Subcutaneous abdominal adipose tissue (tissue), 5 donors: ENCODE data around the gene IGFBP5.
A peak's percentile ranks its signal among the peaks of the same experiment; 100 is the strongest.

Source experiments
- H3K27ac ChIP-seq: one replicate; pipeline ENCODE4 v1.7.0; 2013; ENCODE audit warnings: low read depth, mild to moderate bottlenecking, inconsistent platforms, low read length, moderate library complexity
- H3K27me3 ChIP-seq, 5 donors: one replicate each; pipeline ENCODE4 v1.7.0; 2013; ENCODE audit warnings: low read length in 5 of 5, inconsistent platforms in 1 of 5; ENCODE audit not compliant: control insufficient read depth in 5 of 5, insufficient read depth in 4 of 5
- H3K36me3 ChIP-seq, 5 donors: one replicate each; pipeline ENCODE4 v1.7.0; 2013; ENCODE audit warnings: low read length in 5 of 5; ENCODE audit not compliant: control insufficient read depth in 5 of 5, insufficient read depth in 5 of 5
- H3K4me1 ChIP-seq, 5 donors: one replicate each; pipeline ENCODE4 v1.7.0; 2013; ENCODE audit warnings: low read length in 5 of 5, mild to moderate bottlenecking in 3 of 5, moderate library complexity in 1 of 5; ENCODE audit not compliant: control insufficient read depth in 5 of 5, insufficient read depth in 5 of 5
- H3K4me3 ChIP-seq, 5 donors: one replicate each; pipeline ENCODE4 v1.7.0; 2013; ENCODE audit warnings: low read length in 5 of 5, low read depth in 1 of 5
- H3K9ac ChIP-seq, 5 donors: one replicate each; pipeline ENCODE4 v1.7.0; 2013; ENCODE audit warnings: low read length in 5 of 5, mild to moderate bottlenecking in 4 of 5, moderate library complexity in 3 of 5
- H3K9me3 ChIP-seq, 5 donors: one replicate each; pipeline ENCODE4 v1.7.0; 2013; ENCODE audit warnings: low read length in 5 of 5; ENCODE audit not compliant: control insufficient read depth in 5 of 5
- donor health status: healthy.
- donor health status: healthy.
- donor health status: healthy.
- donor health status: healthy.
- donor health status: healthy.

Gene IGFBP5

GRCh38 chr2:216690853-216691741 lies 4.3 kb downstream of the IGFBP5 start:
- Histone ChIP-seq H3K36me3 (peaks cover 0 to 18% (median 4%) of the 10 kb centered on the region in 5 donors), H3K9ac (peak overlapping the region in 1 of 5 donors; percentile 40), H3K4me3 (peak overlapping the region; percentile 54 to 72 (median 65)), H3K27ac (peak overlapping the region; percentile 32), H3K9me3 (no peaks in the 10 kb centered on the region), H3K27me3 (peaks cover 0 to 20% (median 7%) of the 10 kb centered on the region in 5 donors), H3K4me1 (peaks cover 11 to 71% (median 61%) of the 10 kb centered on the region in 5 donors)

DNA sequence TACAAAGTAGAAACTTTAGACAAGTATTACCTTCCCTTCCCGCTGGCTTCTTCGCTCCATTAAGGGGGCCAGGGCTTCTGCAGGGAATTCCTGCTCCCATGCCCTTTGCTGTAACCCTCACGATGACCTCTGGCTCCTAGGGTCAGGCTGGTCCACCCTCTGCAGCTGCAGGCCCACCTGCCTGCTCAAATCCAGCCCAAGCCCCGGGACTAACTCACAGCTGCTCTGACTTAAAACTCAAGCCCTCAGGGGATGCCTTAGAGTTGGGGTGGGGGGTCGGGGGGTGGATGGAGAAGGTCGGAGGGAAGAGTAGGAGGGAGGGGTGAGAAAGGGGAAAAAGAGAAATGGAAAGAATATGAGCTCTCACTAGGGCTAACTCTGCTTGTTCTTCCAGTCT lies 4.9 kb downstream of the IGFBP5 start:
- Histone ChIP-seq H3K27me3 (peaks cover 0 to 18% (median 7%) of the 10 kb centered on the region in 5 donors), H3K9me3 (no peaks in the 10 kb centered on the region), H3K9ac (no peak overlapping the region), H3K27ac (peak overlapping the region; percentile 1), H3K4me1 (peaks cover 11 to 68% (median 59%) of the 10 kb centered on the region in 5 donors), H3K36me3 (peaks cover 0 to 20% (median 4%) of the 10 kb centered on the region in 5 donors), H3K4me3 (peak overlapping the region in 1 of 5 donors; percentile 7)

DNA sequence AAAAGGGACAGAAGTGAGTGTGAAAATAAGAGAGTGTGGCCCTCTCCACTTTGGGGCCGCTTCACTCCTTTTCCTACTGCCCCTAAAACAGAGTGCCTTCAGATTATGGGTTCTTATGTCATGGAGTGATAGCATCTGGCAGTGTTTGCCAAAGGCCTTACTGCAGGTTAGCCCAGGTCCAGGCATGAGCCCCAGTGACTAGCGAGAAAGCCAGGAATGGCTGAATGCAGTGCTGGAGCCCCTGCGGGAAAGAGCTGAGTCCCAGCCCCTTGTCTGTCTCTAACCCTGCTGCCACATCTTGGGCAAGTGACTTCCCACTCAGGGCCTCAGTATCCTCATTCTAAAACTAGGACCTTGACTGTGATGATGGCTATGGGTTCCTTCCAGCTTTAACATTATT lies 6.0 kb downstream of the IGFBP5 start:
- H3K9ac ChIP-seq: no peak overlapping the region
- H3K27me3 ChIP-seq: peaks cover 0 to 16% (median 3%) of the 10 kb centered on the region in 5 donors
- peaks cover 0 to 20% (median 4%) of the 10 kb centered on the region in 5 donors for H3K36me3 ChIP-seq
- H3K4me1 ChIP-seq: peaks cover 10 to 64% (median 59%) of the 10 kb centered on the region in 5 donors
- no peaks in the 10 kb centered on the region for H3K9me3 ChIP-seq
- H3K4me3 ChIP-seq: peak overlapping the region in 1 of 5 donors; percentile 2
- H3K27ac ChIP-seq: peak overlapping the region; percentile 23

DNA sequence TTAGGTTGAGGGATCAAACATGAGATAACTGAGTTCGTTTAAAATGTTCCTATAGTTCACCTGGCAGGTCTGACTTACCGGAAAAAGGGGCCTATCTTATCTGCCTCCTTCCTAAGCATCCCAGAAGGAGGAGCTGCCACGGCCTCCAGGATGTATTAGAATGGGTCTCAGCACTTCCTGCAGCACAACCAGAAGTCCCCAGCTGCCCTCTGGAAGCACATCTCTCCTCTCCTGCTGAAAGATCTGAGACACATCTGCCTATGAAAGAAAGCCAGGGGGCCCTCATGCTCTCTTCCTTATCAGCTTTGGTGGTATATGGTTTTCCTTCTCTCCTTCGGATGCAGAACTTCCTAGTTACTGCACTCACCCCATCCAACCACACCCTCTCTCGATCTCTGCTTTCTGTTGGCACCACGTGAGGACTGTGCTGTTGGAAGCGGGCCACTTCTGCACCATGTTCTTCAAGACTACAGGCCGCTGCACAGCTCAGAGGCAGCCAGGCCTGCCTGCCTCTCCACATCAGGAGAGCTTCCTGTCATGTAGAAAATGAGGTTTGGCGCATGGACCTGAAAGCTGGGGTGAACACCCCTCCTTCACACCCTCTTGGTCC lies 6.5 kb downstream of the IGFBP5 start:
- no peak overlapping the region for H3K9ac ChIP-seq
- H3K27me3 ChIP-seq: peaks cover 0 to 12% (median 3%) of the 10 kb centered on the region in 5 donors
- peaks cover 11 to 64% (median 55%) of the 10 kb centered on the region in 5 donors for H3K4me1 ChIP-seq

DNA sequence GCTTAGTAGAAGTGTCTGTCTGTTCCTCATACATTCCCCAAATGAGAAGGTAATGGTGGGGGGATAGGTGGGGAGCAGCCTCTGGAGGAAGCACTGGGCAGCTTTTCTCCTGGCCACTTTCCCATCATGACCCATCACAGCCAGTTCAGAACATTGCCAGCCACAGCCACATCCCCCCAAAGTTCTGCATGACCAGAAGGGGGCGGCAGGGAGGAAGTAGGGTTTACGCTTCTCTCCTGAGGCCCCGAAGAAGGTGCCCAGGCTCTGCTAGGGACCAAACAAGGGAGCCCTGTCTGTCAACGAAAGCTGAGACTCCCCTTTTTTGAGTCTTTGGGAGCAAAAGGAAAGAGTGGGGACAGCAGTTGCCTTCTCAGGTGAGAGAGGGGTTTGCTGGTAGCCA lies 7.7 kb downstream of the IGFBP5 start:
- Histone ChIP-seq H3K9ac (no peak overlapping the region), H3K27ac (no peak overlapping the region)

More for the DNA sequence above, 6.5 kb downstream of the IGFBP5 start:
- Histone ChIP-seq H3K4me3 (peak overlapping the region in 1 of 5 donors; percentile 2), H3K36me3 (peaks cover 0 to 20% (median 4%) of the 10 kb centered on the region in 5 donors), H3K27ac (peak overlapping the region; percentile 23), H3K9me3 (no peaks in the 10 kb centered on the region)

GRCh38 chr2:216687111-216687510 lies 8.2 kb downstream of the IGFBP5 start:
- peaks cover 0 to 20% (median 4%) of the 10 kb centered on the region in 5 donors for H3K36me3 ChIP-seq
- no peaks in the 10 kb centered on the region for H3K9me3 ChIP-seq
- no peak overlapping the region for H3K9ac ChIP-seq
- no peak overlapping the region for H3K4me3 ChIP-seq
- H3K4me1 ChIP-seq: peaks cover 8 to 65% (median 54%) of the 10 kb centered on the region in 5 donors
- no peak overlapping the region for H3K27ac ChIP-seq
- H3K27me3 ChIP-seq: peaks cover 0 to 12% (median 3%) of the 10 kb centered on the region in 5 donors

More for the DNA sequence above, 7.7 kb downstream of the IGFBP5 start:
- H3K27me3 ChIP-seq: peaks cover 0 to 12% (median 3%) of the 10 kb centered on the region in 5 donors
- H3K4me3 ChIP-seq: no peak overlapping the region
- H3K9me3 ChIP-seq: no peaks in the 10 kb centered on the region
- H3K36me3 ChIP-seq: peaks cover 0 to 20% (median 4%) of the 10 kb centered on the region in 5 donors
- peaks cover 11 to 65% (median 55%) of the 10 kb centered on the region in 5 donors for H3K4me1 ChIP-seq

DNA sequence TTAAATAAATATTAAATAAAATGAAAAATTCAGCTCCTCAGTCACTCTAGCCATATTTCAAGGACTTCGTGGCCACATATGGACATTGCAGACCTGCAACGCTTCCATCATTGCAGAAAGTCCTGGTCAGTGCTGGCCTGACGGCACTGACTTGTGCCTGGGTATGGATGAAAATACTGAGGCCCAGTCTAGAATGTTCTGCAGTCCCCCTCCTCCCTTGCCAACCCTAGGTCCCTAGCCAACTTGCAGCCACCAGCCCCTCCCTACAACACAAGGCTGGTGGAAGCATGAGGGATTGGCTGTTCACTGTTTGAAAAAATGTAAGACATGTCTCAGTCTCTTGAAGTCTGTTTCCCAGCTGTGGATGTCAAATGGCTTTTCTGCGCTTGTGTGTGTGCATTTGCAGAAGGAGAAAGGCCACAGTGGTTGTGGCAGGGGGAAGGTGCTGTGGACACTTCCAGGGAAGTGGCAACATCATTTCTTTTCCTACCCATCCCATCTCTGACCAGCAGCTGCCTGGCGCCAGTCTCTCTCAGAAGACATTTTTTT lies 9.9 kb downstream of the IGFBP5 start:
- Histone ChIP-seq H3K27ac (no peak overlapping the region), H3K4me3 (no peak overlapping the region), H3K9ac (no peak overlapping the region), H3K27me3 (peaks cover 0 to 7% (median 2%) of the 10 kb centered on the region in 5 donors), H3K4me1 (peaks cover 6 to 56% (median 45%) of the 10 kb centered on the region in 5 donors), H3K9me3 (no peaks in the 10 kb centered on the region), H3K36me3 (peaks cover 0 to 25% (median 8%) of the 10 kb centered on the region in 5 donors)

DNA sequence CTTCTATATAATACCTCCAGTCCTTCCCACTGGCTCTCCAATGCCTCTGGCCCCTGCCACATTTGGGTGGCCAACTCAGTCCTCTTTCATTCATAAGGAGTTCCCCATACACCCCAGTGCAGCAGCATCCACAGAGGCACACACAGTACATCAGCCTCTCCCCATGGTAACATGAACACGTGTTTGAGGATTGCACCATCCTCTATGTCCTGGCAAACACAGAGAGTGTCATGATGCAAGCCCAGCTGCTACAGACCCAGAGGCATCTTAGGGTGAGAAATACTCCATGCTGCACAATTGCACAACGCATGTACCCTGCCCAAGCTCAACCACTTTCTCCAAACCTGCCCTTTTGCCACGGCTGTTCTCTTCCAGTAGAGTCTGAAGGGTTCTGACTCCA lies 11.5 kb downstream of the IGFBP5 start:
- Histone ChIP-seq H3K9ac (no peak overlapping the region), H3K4me1 (peaks cover 2 to 42% (median 33%) of the 10 kb centered on the region in 5 donors), H3K4me3 (no peak overlapping the region), H3K27me3 (peaks cover 0 to 2% (median 0%) of the 10 kb centered on the region in 5 donors), H3K36me3 (peaks cover 0 to 33% (median 15%) of the 10 kb centered on the region in 5 donors), H3K27ac (no peak overlapping the region), H3K9me3 (no peaks in the 10 kb centered on the region)

DNA sequence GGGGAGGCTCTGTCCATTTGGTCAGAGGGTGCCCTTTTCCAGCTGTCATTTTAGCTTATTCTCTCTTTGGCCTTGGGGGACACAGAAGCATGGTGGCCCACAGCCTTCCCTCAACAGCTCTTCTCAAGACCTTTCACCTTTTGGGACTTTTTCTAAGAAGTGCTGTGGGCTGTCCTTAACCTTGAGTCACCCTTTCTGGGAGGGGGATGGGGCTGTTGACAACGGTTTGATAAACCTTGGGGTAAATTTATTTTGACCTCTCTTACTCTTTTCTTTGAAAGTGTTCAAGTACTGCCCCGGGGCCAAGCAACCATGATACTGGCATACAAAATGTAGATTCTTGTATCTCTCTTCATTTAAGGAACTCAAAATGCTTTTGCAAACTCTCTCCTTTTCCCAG lies 13.7 kb downstream of the IGFBP5 start:
- Histone ChIP-seq H3K36me3 (peaks cover 0 to 47% (median 31%) of the 10 kb centered on the region in 5 donors), H3K9ac (no peak overlapping the region), H3K4me1 (peaks cover 2 to 32% (median 24%) of the 10 kb centered on the region in 5 donors), H3K9me3 (no peaks in the 10 kb centered on the region), H3K27ac (no peak overlapping the region), H3K27me3 (no peaks in the 10 kb centered on the region), H3K4me3 (no peak overlapping the region)
